Neuronal stem cell (in vitro differentiated cells): ENCODE measurements around the gene NEK10.
"Not testable (repeated sequence)": the region's sequence is repeated elsewhere in the genome, so short reads cannot be mapped to it uniquely, and the experiment has no call there.

Experiments used
- DNase-seq: peaks from one replicate; pipeline ENCODE4 v3.0.0-alpha.2; 2013; ENCODE audit warnings: low spot score
- H2AFZ ChIP-seq: one replicate; pipeline ENCODE4 v1.6.1; 2013; ENCODE audit warnings: mild to moderate bottlenecking, low read length, inconsistent platforms
- H2AK5ac ChIP-seq: 2 replicates; pipeline ENCODE4 v1.6.1; 2013; ENCODE audit warnings: low read depth, mild to moderate bottlenecking, inconsistent platforms, low read length, moderate library complexity, mixed read lengths
- H2BK120ac ChIP-seq: 2 replicates; pipeline ENCODE4 v1.6.1; 2013; ENCODE audit warnings: low read depth, mild to moderate bottlenecking, inconsistent platforms, low read length, moderate library complexity, mixed read lengths
- H2BK12ac ChIP-seq: one replicate; pipeline ENCODE4 v1.6.1; 2013; ENCODE audit warnings: low read length, inconsistent platforms
- H2BK15ac ChIP-seq: 2 replicates; pipeline ENCODE4 v1.6.1; 2013; ENCODE audit warnings: mild to moderate bottlenecking, low read length, inconsistent platforms, mixed read lengths
- H2BK5ac ChIP-seq: one replicate; pipeline ENCODE4 v1.6.1; 2013; ENCODE audit warnings: inconsistent platforms, mild to moderate bottlenecking, low read length, moderate library complexity
- H3K14ac ChIP-seq: one replicate; pipeline ENCODE4 v1.6.1; 2013; ENCODE audit warnings: low read length, inconsistent platforms
- H3K18ac ChIP-seq: 2 replicates; pipeline ENCODE4 v1.6.1; 2013; ENCODE audit warnings: low read length, inconsistent platforms
- H3K23ac ChIP-seq: 2 replicates; pipeline ENCODE4 v1.6.1; 2013; ENCODE audit warnings: low read depth, mild to moderate bottlenecking, mixed read lengths, low read length, inconsistent platforms; ENCODE audit not compliant: poor library complexity
- H3K27ac ChIP-seq: replicated peaks from 3 replicates; pipeline ENCODE4 v1.5.1; 2013; ENCODE audit warnings: low read length, inconsistent platforms
- H3K27me3 ChIP-seq, 3 experiments: 2 replicates each; pipeline ENCODE4 v1.6.1; 2013; ENCODE audit warnings: low read length in 3 of 3, mild to moderate bottlenecking in 2 of 3, inconsistent platforms in 1 of 3, low read depth in 1 of 3, mixed read lengths in 1 of 3, moderate library complexity in 1 of 3; ENCODE audit not compliant: control insufficient read depth in 3 of 3, insufficient read depth in 3 of 3
- H3K36me3 ChIP-seq, 2 donors: replicated peaks in 1 of 2; 2 replicates each; pipeline ENCODE4 v1.6.1; 2013; ENCODE audit warnings: low read length in 2 of 2; ENCODE audit not compliant: control insufficient read depth in 2 of 2, insufficient read depth in 2 of 2
- H3K4ac ChIP-seq: 2 replicates; pipeline ENCODE4 v1.6.1; 2013; ENCODE audit warnings: inconsistent platforms, mild to moderate bottlenecking, low read length, moderate library complexity
- H3K4me1 ChIP-seq, 2 donors: 1 replicate in 1 of 2; 2 replicates in 1 of 2; pipeline ENCODE4 v1.6.1; 2013; ENCODE audit warnings: low read length in 2 of 2, low read depth in 1 of 2; ENCODE audit not compliant: control insufficient read depth in 2 of 2, insufficient read depth in 1 of 2
- H3K4me2 ChIP-seq: one replicate; pipeline ENCODE4 v1.6.1; 2013; ENCODE audit warnings: mild to moderate bottlenecking, low read length, inconsistent platforms; ENCODE audit not compliant: insufficient read depth, poor library complexity, severe bottlenecking
- H3K4me3 ChIP-seq, 2 donors: 2 replicates each; pipeline ENCODE4 v1.5.1; 2013; ENCODE audit warnings: low read length in 2 of 2, mild to moderate bottlenecking in 2 of 2, inconsistent platforms in 1 of 2, moderate library complexity in 1 of 2
- H3K79me1 ChIP-seq: one replicate; pipeline ENCODE4 v1.6.1; 2013; ENCODE audit warnings: low read depth, mild to moderate bottlenecking, inconsistent platforms, low read length, moderate library complexity
- H3K9ac ChIP-seq: one replicate; pipeline ENCODE4 v1.6.1; 2013; ENCODE audit warnings: mild to moderate bottlenecking, low read depth, low read length, inconsistent platforms; ENCODE audit not compliant: poor library complexity
- H3K9me3 ChIP-seq, 2 donors: replicated peaks in 1 of 2; 2 replicates each; pipeline versions ENCODE3 to v1.6.1; 2013; ENCODE audit warnings: low read length in 2 of 2, mild to moderate bottlenecking in 2 of 2, inconsistent platforms in 1 of 2, low read depth in 1 of 2, mixed read lengths in 1 of 2, moderate library complexity in 1 of 2; ENCODE audit not compliant: control insufficient read depth in 2 of 2, insufficient read depth in 1 of 2
- H4K8ac ChIP-seq: one replicate; pipeline ENCODE4 v1.6.1; 2013; ENCODE audit warnings: low read depth, mild to moderate bottlenecking, inconsistent platforms, low read length, moderate library complexity
- H4K91ac ChIP-seq: one replicate; pipeline ENCODE4 v1.6.1; 2013; ENCODE audit warnings: low read length, low read depth, mild to moderate bottlenecking, inconsistent platforms; ENCODE audit not compliant: poor library complexity
- WGBS, 2 donors: extraction: QIAGEN DNeasy Blood & Tissue Kit; methylation state at CpG; one replicate each; pipeline ENCODE4 v1.1.7; 2013; ENCODE audit warnings: missing lambda C conversion rate in 2 of 2, mixed read lengths in 1 of 2; ENCODE audit not compliant: insufficient read length in 2 of 2, insufficient replicate concordance in 1 of 2; ENCODE audit errors: extremely low coverage in 2 of 2; 5-methylcytosine and 5-hydroxymethylcytosine counted together

Gene NEK10

GRCh38 chr3:27307566-27307965 is 61.6 kb downstream of the NEK10 start:
- no peaks in the 10 kb centered on the region for H3K36me3 ChIP-seq
- WGBS, 2 donors, result no CpG with 5 or more reads among the region's 1 CpG

GRCh38 chr3:27302891-27303290 is 66.3 kb downstream of the NEK10 start:
- peaks cover 3 to 5% of the 10 kb centered on the region in 2 donors for H3K9me3 ChIP-seq
- no peak overlapping the region for H2AK5ac ChIP-seq
- WGBS, 2 donors, result no CpG with 5 or more reads among the region's 1 CpG
- no peak overlapping the region for H2AFZ ChIP-seq
- no peak overlapping the region for H3K9ac ChIP-seq
- no peak overlapping the region for H3K18ac ChIP-seq
- no peak overlapping the region for H3K4ac ChIP-seq
- no peak overlapping the region for H2BK5ac ChIP-seq
- no peaks in the 10 kb centered on the region for H3K79me1 ChIP-seq
- no peak overlapping the region for H2BK120ac ChIP-seq
- H3K27me3 ChIP-seq, result no peaks in the 10 kb centered on the region
- no peak overlapping the region for H3K27ac ChIP-seq
- H3K4me1 ChIP-seq, result no peaks in the 10 kb centered on the region
- no peak for DNase-seq
- no peak overlapping the region for H4K8ac ChIP-seq
- no peak overlapping the region for H3K4me2 ChIP-seq
- no peaks in the 10 kb centered on the region for H3K36me3 ChIP-seq
- no peak overlapping the region for H2BK12ac ChIP-seq
- H3K4me3 ChIP-seq, result no peak overlapping the region
- no peak overlapping the region for H4K91ac ChIP-seq
- no peak overlapping the region for H3K23ac ChIP-seq
- no peak overlapping the region for H3K14ac ChIP-seq
- no peak overlapping the region for H2BK15ac ChIP-seq

More at GRCh38 chr3:27307566-27307965, 61.6 kb downstream of the NEK10 start:
- Histone ChIP-seq H3K18ac (no peak overlapping the region), H3K27me3 (no peaks in the 10 kb centered on the region), H2BK120ac (no peak overlapping the region), H3K4ac (no peak overlapping the region), H3K9ac (no peak overlapping the region), H3K27ac (no peak overlapping the region), H3K4me3 (no peak overlapping the region), H3K4me2 (no peak overlapping the region), H4K91ac (no peak overlapping the region), H2BK12ac (no peak overlapping the region), H4K8ac (no peak overlapping the region), H3K9me3 (peaks cover 0 to 1% of the 10 kb centered on the region in 2 donors), H3K4me1 (peaks cover 3 to 4% of the 10 kb centered on the region in 2 donors), H3K14ac (no peak overlapping the region), H3K79me1 (no peaks in the 10 kb centered on the region), H2AFZ (no peak overlapping the region), H2BK5ac (no peak overlapping the region), H2BK15ac (no peak overlapping the region), H3K23ac (no peak overlapping the region), H2AK5ac (no peak overlapping the region)
- DNase-seq, result no peak

GRCh38 chr3:27298981-27299380 is 70.2 kb downstream of the NEK10 start:
- not testable (repeated sequence) for H3K36me3 ChIP-seq, H3K9ac ChIP-seq, H2BK120ac ChIP-seq, DNase-seq, H3K4me2 ChIP-seq, H2BK5ac ChIP-seq, H3K9me3 ChIP-seq, H3K4ac ChIP-seq, H3K14ac ChIP-seq, H2AFZ ChIP-seq, H3K79me1 ChIP-seq, H2AK5ac ChIP-seq, H3K23ac ChIP-seq, H3K27me3 ChIP-seq, H3K4me1 ChIP-seq, H2BK12ac ChIP-seq, H4K8ac ChIP-seq, H4K91ac ChIP-seq, H2BK15ac ChIP-seq, H3K27ac ChIP-seq, H3K18ac ChIP-seq, H3K4me3 ChIP-seq
- WGBS, 2 donors, result no CpG with 5 or more reads among the region's 2 CpGs

- no peaks in the 10 kb centered on the region for H3K36me3 ChIP-seq
- no peak overlapping the region for H2BK5ac ChIP-seq
- H2AFZ ChIP-seq, result no peak overlapping the region
- H2BK120ac ChIP-seq, result no peak overlapping the region
- H3K18ac ChIP-seq, result no peak overlapping the region
- no peak for DNase-seq
- no peak overlapping the region for H3K4ac ChIP-seq
- no CpG with 5 or more reads among the region's 3 CpGs for WGBS, 2 donors
- no peaks in the 10 kb centered on the region for H3K27me3 ChIP-seq
- H4K91ac ChIP-seq, result no peak overlapping the region
- no peak overlapping the region for H3K9ac ChIP-seq
- H3K4me3 ChIP-seq, result no peak overlapping the region
- peaks cover 0 to 1% of the 10 kb centered on the region in 2 donors for H3K9me3 ChIP-seq
- H4K8ac ChIP-seq, result no peak overlapping the region
- H3K23ac ChIP-seq, result no peak overlapping the region
- peaks cover 1% of the 10 kb centered on the region for H3K79me1 ChIP-seq
- no peak overlapping the region for H3K4me2 ChIP-seq
- no peak overlapping the region for H2BK12ac ChIP-seq
- no peak overlapping the region for H2AK5ac ChIP-seq
- H3K27ac ChIP-seq, result no peak overlapping the region
- H3K4me1 ChIP-seq, result no peaks in the 10 kb centered on the region
- no peak overlapping the region for H2BK15ac ChIP-seq
- no peak overlapping the region for H3K14ac ChIP-seq
Observed at GRCh38 chr3:27293939-27294338, 75.2 kb downstream of the NEK10 start.
